NCI-H2081 (cell line): Measurements from ENCODE around the gene SUSD4.

ENCODE experiments used
- DNase-seq, 2 experiments: peaks; one replicate each; lab custom pipeline; 2025; lab: John Stamatoyannopoulos, UW

Gene SUSD4

GRCh38 chr1:223211323-223211985 lies 152.5 kb downstream of the SUSD4 start:
- DNase-seq = no peak

DNA sequence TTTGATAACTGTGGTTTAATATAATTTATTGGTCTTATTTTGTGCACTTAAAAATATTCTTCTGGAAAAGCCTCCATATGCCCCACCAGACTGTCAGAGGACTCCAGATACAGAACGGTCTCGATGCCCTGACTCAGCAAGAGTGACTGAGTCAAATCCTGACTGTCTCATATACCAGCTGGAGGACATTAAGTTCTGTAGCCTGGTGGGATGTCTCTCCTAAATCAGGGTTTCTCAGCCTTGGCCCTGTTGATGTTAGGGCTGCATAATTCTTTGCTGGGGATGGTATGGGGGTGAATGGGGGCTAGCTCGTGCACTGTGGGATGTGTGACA lies 153.2 kb downstream of the SUSD4 start:
- no peak for DNase-seq

GRCh38 chr1:223209992-223210787 lies 153.8 kb downstream of the SUSD4 start:
- no peak for DNase-seq

DNA sequence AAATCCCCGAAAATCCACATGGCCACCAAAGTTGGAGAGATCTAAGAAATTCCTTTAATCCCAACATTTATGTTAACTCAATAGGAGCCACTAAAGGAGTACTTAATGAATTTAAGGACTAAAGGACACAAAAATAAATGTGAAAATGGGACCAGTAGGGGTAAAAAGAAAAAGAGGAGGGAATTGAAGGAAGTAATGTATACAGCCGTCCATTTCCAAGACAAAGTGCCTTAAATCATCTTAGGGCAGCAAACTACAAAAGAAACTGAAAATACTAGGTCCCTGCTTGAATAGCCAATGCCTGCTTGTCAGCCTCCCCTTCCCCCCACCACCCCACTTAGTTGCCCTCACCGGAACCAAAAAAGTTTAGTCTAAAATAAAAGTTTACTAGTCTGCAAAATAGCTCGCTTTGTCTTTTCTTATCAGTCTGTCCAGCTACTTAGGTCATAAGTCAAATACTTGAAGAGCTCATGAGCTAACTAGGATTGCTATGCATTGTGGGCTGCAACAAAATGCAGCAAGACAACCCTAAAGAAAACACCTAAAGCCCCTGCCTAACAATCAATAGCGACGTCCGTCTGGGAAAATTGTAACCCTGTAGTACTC lies 154.6 kb downstream of the SUSD4 start:
- DNase-seq = no peak

DNA sequence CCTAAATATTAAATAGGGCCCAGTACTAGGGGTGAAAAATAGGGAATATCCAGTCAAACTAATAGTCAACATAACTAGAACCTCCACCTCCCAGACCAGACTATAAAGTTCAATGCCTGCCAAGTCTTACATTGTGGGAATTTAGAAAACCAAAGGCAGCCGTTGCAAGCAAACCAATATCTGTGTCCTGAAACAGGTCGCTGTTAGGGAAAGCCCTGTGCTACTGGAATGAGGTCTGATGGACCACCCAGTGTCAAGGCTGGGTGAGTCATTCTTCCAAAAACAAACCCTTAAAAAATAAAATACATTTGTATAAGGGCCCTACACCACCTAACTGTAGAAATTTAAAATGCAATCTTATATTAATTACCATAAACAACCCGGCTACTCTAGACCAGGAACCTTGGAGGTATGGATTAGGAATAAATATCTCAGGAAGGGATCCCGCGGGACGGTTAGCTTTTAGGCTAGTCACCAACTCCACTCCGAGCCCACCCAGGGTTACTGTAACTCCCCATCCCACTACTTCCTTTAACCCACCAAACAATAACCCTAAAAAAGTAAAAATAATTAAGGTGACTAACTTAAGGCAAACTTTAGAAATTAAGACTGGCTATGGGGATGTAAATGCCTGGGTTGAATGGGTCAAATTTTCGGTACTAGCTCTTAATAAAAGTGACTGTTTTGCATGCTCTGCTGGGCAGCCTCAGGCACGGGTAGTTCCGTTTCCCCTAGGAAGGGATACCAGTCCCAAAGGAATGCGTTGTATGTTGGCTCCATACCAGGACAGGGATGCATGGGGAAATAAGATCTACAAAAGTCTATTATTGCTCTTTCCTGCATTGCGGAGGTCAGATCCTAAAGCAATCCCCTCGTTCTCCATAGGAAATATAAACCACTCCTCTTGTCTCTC lies 155.6 kb downstream of the SUSD4 start:
- no peak for DNase-seq

DNA sequence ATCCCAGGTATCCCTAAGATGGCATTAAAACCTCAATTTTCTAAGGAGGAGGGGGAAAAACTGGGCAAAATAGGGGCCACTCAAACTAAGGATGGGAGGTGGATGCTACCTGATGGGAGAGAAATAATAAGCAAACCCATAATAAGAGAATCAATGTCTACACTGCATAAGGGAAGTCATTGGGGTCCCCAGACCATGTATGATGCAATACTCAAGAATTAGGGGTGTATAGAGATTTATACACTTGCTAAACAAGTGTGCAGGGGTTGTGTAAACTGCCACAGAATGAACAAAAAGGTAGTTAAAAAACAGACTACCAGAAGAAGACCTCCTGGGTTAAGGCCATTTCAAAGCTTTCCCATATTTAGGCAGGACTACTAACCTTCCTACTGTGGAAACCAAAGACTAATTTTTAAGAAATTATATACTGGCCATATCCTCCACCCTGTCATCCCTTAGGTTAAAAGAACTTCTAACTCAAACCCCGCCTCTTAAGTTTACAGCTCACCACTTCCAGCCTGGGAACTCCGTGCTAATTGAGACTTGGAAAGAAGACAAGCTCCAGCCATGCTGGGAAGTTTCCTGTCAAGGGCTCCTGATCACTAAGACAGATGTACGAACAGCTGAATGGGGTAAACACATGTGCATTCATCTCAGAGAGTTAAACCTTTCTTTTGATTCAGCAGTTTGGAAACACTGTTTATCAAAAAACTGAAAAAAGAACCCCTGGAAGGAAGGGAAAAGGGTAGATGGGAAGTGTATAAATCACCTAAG lies 156.5 kb downstream of the SUSD4 start:
- no peak for DNase-seq

DNA sequence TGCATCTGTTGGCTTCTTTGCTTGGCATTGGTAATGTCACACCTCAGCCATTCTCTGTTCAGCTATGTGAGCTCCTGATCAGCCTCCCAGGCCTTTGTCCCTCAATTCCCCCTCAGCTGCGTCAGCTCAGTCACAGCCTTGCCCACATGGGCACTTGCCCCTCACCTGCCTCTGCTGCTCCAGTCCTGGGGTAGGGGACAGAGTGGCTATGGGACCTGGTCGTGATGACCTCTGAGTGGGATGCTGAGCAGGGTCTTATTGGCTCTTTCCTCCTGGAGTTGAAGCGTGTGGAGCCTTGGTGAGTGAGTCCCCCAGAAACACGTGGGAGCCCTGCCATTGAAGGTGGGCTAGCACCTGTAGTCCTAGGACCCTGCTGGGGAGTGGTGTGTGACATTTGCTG lies 159.6 kb downstream of the SUSD4 start:
- DNase-seq = no peak

DNA sequence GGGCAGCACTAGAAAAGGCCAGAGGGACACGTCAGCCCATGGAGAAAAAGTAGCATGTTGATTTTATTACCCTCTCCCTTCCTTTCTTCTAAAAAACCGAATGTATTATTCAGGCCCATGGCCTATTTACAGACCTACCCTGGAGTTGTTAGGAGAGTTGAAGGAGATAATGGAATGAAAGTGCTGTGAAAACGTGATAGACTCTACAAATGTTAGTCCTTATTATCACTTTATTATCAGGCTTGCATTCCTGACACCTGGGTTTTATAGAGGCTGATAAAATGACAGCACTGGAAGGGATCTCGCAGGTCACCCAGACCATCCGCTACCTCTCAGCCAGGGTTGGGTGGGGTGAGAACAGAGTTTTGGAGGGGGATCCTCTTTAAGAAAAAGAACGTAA lies 160.3 kb downstream of the SUSD4 start:
- DNase-seq = no peak

GRCh38 chr1:223203034-223203408 lies 161.0 kb downstream of the SUSD4 start:
- DNase-seq = no peak

- no peak for DNase-seq
These were observed 161.5 kb downstream of the SUSD4 start for GRCh38 chr1:223202376-223203033.

GRCh38 chr1:223201967-223202366 lies 162.0 kb downstream of the SUSD4 start:
- DNase-seq = no peak

DNA sequence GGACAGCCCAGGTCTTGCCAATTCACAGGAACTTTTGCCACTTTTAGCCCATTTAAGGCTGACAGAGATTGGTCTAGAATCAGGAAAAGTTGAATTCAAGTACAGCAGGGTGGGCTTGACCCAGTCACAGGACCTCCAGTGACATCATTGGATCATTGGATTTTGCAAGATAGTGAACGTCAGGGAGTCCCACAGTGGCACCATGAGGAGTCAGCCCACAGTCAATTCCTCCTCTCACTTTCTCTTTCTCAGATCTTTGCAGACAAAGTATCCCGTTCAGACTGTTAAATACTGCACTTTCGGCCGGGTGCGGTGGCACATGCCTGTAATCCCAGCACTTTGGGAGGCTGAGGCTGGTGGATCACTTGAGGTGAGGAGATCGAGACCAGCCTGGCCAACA lies 163.1 kb downstream of the SUSD4 start:
- no peak for DNase-seq

DNA sequence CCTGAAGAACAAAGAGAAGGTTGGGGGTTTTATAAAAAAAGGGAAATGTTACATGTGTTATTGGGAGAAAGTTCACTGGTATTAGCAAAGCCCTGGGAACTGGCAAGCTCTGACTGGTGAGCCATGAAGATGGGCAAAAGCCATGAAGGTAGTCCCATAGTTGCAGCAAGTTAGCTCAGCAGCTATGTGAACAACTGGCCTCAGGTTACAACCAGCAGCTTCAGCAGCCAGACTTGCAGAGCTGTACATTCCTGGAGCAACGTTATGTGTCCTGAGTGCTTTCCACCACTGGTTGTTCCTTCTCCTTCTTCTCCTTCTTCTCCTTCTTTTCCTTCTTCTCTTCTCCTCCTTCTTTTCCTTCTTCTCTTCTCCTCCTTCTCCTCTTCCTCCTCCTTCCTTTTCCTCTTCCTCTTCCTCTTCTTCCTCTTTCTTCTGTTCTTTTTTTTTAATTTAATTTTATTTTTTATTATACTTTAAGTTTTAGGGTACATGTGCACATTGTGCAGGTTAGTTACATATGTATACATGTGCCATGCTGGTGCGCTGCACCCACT lies 164.8 kb downstream of the SUSD4 start:
- no peak for DNase-seq

DNA sequence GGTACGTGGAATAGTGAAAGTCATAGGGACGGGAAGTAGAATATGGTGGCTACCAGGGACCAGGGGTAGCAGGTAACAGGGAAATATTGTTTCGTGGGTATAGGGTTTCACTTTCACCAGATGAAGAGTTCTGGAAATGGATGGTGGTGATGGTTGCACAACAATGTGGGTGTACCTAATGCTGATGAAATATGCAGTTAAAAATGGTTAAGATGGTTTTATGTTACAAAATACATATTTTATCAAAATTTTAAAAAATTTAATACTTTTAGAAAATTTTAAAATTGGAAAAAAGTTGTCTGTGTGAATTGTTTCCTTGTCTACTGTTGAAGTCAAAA lies 165.4 kb downstream of the SUSD4 start:
- no peak for DNase-seq

DNA sequence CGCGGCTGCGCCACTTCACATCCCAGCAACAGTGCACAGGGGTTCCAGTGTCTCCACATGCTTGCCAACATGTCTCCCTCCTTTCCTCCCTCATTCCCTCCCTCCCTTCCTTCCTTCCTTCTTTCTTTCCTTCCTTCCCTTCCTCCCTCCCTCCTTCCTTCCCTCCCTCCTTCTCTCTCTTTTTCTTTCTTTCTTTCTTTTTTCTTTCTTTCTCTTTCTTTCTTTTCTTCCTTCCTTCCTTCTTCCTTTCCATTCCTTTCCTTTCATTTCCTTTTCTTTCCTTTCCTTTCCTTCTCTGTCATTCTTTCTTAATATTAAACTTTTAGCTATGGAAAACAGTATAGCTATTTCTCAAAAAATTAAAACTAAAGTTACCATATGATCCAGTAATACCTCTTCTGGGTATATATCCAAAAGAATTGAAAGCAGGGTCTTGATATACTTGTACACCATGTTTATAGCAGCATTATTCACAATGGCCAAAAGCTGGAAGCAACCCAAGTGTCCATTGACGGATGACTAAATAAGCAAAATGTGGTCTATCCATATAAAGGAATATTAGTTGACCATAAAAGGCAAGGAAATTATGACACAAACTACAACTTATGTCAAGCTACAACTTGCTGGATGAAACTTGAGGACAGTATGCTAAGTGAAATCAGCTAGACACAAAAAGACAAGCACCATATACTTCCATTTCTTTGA lies 165.9 kb downstream of the SUSD4 start:
- no peak for DNase-seq

GRCh38 chr1:223189903-223190724 lies 173.9 kb downstream of the SUSD4 start:
- no peak for DNase-seq

DNA sequence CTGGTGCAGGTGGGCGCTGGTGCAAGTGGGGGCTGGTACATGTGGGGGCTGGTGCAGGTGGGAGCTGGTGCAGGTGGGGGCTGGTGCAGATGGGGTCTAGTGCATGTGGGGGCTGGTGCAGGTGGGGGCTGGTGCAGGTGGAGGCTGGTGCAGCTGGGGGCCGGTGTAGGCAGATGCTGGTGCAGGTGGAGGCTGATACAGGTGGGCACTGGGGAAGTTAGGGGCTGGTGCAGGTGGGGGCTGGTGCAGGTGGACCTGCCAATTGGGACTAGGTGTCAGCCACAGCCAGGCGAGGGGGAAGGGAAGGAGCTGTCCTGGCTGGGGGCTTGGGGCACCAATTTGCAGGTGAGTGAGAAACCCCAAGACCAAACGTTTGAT lies 174.5 kb downstream of the SUSD4 start:
- no peak for DNase-seq

GRCh38 chr1:223188618-223189356 lies 175.2 kb downstream of the SUSD4 start:
- no peak for DNase-seq

GRCh38 chr1:223186800-223187199 lies 177.2 kb downstream of the SUSD4 start:
- no peak for DNase-seq
